ENCODE data around the gene R3HDML.

DNA sequence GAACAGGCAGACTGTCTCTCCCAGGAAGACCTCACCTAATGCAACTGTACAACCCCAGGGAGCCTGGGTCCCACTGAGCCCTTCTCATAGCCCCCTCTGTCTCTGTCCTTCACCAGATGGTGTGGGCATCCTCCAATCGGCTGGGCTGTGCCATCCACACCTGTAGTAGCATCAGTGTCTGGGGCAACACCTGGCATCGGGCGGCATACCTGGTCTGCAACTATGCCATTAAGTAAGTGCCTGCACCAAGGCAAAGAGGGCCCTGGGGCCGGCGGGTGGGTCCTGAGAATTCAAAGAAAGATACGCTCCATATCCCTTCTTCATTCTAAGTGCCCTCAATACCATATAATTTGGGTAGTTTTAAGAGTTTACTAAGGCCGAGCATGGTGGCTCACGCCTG lies 8.3 kb downstream of the R3HDML start:
- no peak for TF ChIP-seq ZNF274 (IDR thresholded peaks at IDR 0.05; ENCODE audit: low read depth, low read length)
- TF ChIP-seq YY1 (IDR thresholded peaks at IDR 0.05; ENCODE audit: insufficient read depth, insufficient read length), result no peak
